GM21381 (cell line): ENCODE data around the gene EIF4E3.

Experiments used
- ATAC-seq: cut with Tn5 transposase; IDR thresholded peaks from one replicate; pipeline ENCODE4 v1.9.1; 2021; ENCODE audit warnings: mild to moderate bottlenecking, moderate library complexity; ENCODE audit not compliant: unreplicated experiment

Gene EIF4E3

GRCh38 chr3:71725271-71725991 is at the start of gene EIF4E3:
Gene EIF4E3, minus strand, starts transcription at chr3:71725402. Its CDS starts 35 bp downstream, at chr3:71725367.
- peak; percentile 47 for ATAC-seq

GRCh38 chr3:71771884-71772283 is 46.7 kb upstream of the EIF4E3 start:
- ATAC-seq = no peak

GRCh38 chr3:71771126-71771525 is 45.9 kb upstream of the EIF4E3 start:
- ATAC-seq = no peak

- ATAC-seq = no peak
Observed at GRCh38 chr3:71763426-71763825, 38.2 kb upstream of the EIF4E3 start.

- ATAC-seq = no peak
Observed at GRCh38 chr3:71760140-71760539, 34.9 kb upstream of the EIF4E3 start.

- ATAC-seq = no peak
Observed at GRCh38 chr3:71759401-71759800, 34.2 kb upstream of the EIF4E3 start.

- no peak for ATAC-seq
Observed at GRCh38 chr3:71758091-71758490, 32.9 kb upstream of the EIF4E3 start.

- ATAC-seq = no peak
Observed at GRCh38 chr3:71754610-71755253, 29.5 kb upstream of the EIF4E3 start.

GRCh38 chr3:71753701-71754609 is 28.8 kb upstream of the EIF4E3 start, which contains the start of gene GPR27:
Gene GPR27, plus strand, starts transcription at chr3:71753855. Its CDS starts 195 bp downstream, at chr3:71754050.
- ATAC-seq = no peak

- no peak for ATAC-seq
Observed at GRCh38 chr3:71752831-71753700, 27.9 kb upstream of the EIF4E3 start.

GRCh38 chr3:71751602-71752001 is 26.4 kb upstream of the EIF4E3 start:
- no peak for ATAC-seq

- ATAC-seq = no peak
Observed at GRCh38 chr3:71744738-71745137, 19.5 kb upstream of the EIF4E3 start.

GRCh38 chr3:71742621-71743020 is 17.4 kb upstream of the EIF4E3 start:
- no peak for ATAC-seq

GRCh38 chr3:71734881-71735280 is 9.7 kb upstream of the EIF4E3 start:
- ATAC-seq = no peak

GRCh38 chr3:71733319-71733718 is 8.1 kb upstream of the EIF4E3 start:
- ATAC-seq = no peak

- ATAC-seq = no peak
Observed at GRCh38 chr3:71732637-71733036, 7.4 kb upstream of the EIF4E3 start.

- no peak for ATAC-seq
Observed at GRCh38 chr3:71728632-71729342, 3.6 kb upstream of the EIF4E3 start.

GRCh38 chr3:71726146-71726545 is 944 bp upstream of the EIF4E3 start:
- ATAC-seq = no peak

GRCh38 chr3:71724584-71725270 is 475 bp downstream of the EIF4E3 start:
- peak; percentile 47 for ATAC-seq
